Measurements from ENCODE around the gene DTWD2. TPM values are rescaled to one million over a fixed set of nuclear protein-coding genes. Genes with fewer than 3 reads are reported as not detected.

DTWD2 gene
- total and polyA plus RNA-seq, 2 of the 4 experiments (the other 2 are of a cell fraction): 1.2 to 1.8 TPM

DNA sequence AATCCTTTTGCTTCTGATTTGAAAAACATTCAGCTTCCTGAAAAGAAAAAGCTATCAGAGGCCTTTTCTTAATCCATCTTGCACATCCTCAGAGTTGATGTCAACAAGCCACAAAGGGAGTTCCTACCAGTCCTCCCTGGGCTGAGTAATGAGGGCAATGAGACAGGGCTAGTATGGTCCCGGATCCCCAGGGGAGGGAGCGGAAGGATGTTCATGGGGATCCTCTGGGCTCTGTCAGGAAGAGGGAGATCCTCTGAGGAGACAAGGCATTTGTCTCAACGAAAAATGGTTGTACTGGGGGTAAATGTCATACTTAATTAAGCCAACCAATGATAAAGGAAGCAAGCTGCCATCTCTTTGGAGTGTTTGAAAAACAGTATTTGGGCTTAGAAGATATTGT, 195.3 kb downstream of the DTWD2 start:
- Histone ChIP-seq H3K4me1 (ENCODE audit: control insufficient read depth, insufficient read depth, low read length) (no peaks in the 10 kb centered on the region), H3K9me1 (ENCODE audit: insufficient read depth, low read length) (no peaks in the 10 kb centered on the region), H2BK20ac (ENCODE audit: low read depth, low read length) (no peak overlapping the region), H2BK15ac (ENCODE audit: low read depth, low read length) (no peak overlapping the region), H3K27ac (ENCODE audit: insufficient read depth, low read length) (no peak overlapping the region), H3K27me3 (ENCODE audit: control insufficient read depth, insufficient read depth, low read length) (no peaks in the 10 kb centered on the region), H4K91ac (ENCODE audit: insufficient read depth, low read depth, low read length) (no peak overlapping the region), H4K8ac (ENCODE audit: low read depth in 2 of 2, low read length in 2 of 2) (no peak overlapping the region), H3K23ac (ENCODE audit: low read depth, low read length) (no peak overlapping the region), H4K20me1 (ENCODE audit: insufficient read depth, low read length) (no peaks in the 10 kb centered on the region), H3K4me3 (ENCODE audit: insufficient read depth, low read depth, low read length) (no peak overlapping the region), H3K18ac (ENCODE audit: low read depth, low read length) (no peak overlapping the region), H3K9ac (ENCODE audit: low read depth, low read length) (no peak overlapping the region), H3K14ac (replicated peaks; ENCODE audit: low read depth, low read length) (no peak overlapping the region), H3K4me2 (ENCODE audit: low read depth, low read length) (no peak overlapping the region), H3K36me3 (ENCODE audit: control insufficient read depth, insufficient read depth, low read length) (no peaks in the 10 kb centered on the region), H3K9me3 (ENCODE audit: control insufficient read depth, insufficient read depth, low read length) (no peaks in the 10 kb centered on the region), H2AFZ (replicated peaks; ENCODE audit: low read length, poor library complexity) (no peak overlapping the region), H2BK120ac (ENCODE audit: low read depth, low read length) (no peak overlapping the region), H4K5ac (ENCODE audit: low read depth, low read length) (no peak overlapping the region), H2BK5ac (ENCODE audit: low read depth, low read length, poor library complexity, severe bottlenecking) (no peak overlapping the region), H3K4ac (ENCODE audit: low read depth, low read length) (no peak overlapping the region), H2AK5ac (ENCODE audit: low read depth, low read length) (no peak overlapping the region), H3K79me1 (ENCODE audit: low read depth in 1 of 2, low read length in 2 of 2) (no peaks in the 10 kb centered on the region), H3K56ac (ENCODE audit: extremely low read depth, insufficient read depth, low read length) (no peak overlapping the region), H2AK9ac (replicated peaks; ENCODE audit: low read depth, low read length, poor library complexity) (no peak overlapping the region)
- ChIA-PET CTCF (interaction anchor here (0.9 kb wide), 1 partner anchor 1510 kb away, joined by 3 read pairs; no protein-coding TSS in a partner anchor), POLR2A (ENCODE audit: unreplicated experiment) (no interaction called here)
- ATAC-seq (ENCODE audit: low read depth): no peak
- intact Hi-C loops (cut with micrococcal nuclease): loop anchor here (2.0 to 5.0 kb wide), 2 partner anchors 164 to 182 kb away; no protein-coding TSS in a partner anchor
- no CpG with 5 or more reads among the region's 3 CpGs for WGBS, 2 experiments (ENCODE audit: extremely low coverage in 2 of 2, insufficient read length in 1 of 2)
- in situ Hi-C loops (cut with MboI; ENCODE audit: low sequenced_read_pairs): loop anchor here (25.0 kb wide), 1 partner anchor 1331 kb away; no protein-coding TSS in a partner anchor
- TF ChIP-seq FOS (IDR thresholded peaks at IDR 0.05; ENCODE audit: low read depth, low read length) (no peak), SMC3 (IDR thresholded peaks at IDR 0.05; ENCODE audit: low read depth, low read length) (no peak), CHD1 (IDR thresholded peaks at IDR 0.05; ENCODE audit: low read depth, low read length) (no peak), POLR2A (IDR thresholded peaks at IDR 0.05; ENCODE audit: low read depth, low read length) (no peak), RFX5 (IDR thresholded peaks at IDR 0.05; ENCODE audit: low read depth, low read length) (no peak), BHLHE40 (IDR thresholded peaks at IDR 0.05; ENCODE audit: low read depth, low read length) (no peak)
- dilution Hi-C loops (cut with HindIII; ENCODE audit: low sequenced_read_pairs, unreplicated experiment): no loop called here
- BruUV-seq (replicated peaks): no TSS peak
- no peak for DNase-seq
